HG03095 (cell line): ENCODE data around the gene AP2A2.

Experiments
- ATAC-seq: cut with Tn5 transposase; IDR thresholded peaks from one replicate; pipeline ENCODE4 v1.9.1; 2021; ENCODE audit warnings: moderate library complexity; ENCODE audit not compliant: unreplicated experiment

Gene AP2A2

GRCh38 chr11:1026641-1027482 lies 101.2 kb downstream of the AP2A2 start:
- no peak for ATAC-seq

GRCh38 chr11:1027483-1028290 lies 102.0 kb downstream of the AP2A2 start:
- ATAC-seq, result no peak

- ATAC-seq, result no peak
Observed at GRCh38 chr11:1028291-1028540, 102.5 kb downstream of the AP2A2 start.

- no peak for ATAC-seq
Observed at GRCh38 chr11:1028616-1029015, 102.9 kb downstream of the AP2A2 start.

GRCh38 chr11:1029051-1029450 lies 103.4 kb downstream of the AP2A2 start:
- no peak for ATAC-seq

- ATAC-seq, result no peak
Observed at GRCh38 chr11:1029654-1030053, 104.0 kb downstream of the AP2A2 start.

GRCh38 chr11:1030086-1030485 lies 104.4 kb downstream of the AP2A2 start:
- ATAC-seq, result no peak

GRCh38 chr11:1030556-1030955 lies 104.9 kb downstream of the AP2A2 start:
- ATAC-seq, result no peak

- no peak for ATAC-seq
Observed at GRCh38 chr11:1031121-1031899, 105.6 kb downstream of the AP2A2 start.

GRCh38 chr11:1032310-1032891 lies 106.7 kb downstream of the AP2A2 start:
- ATAC-seq, result no peak

GRCh38 chr11:1033016-1033798 lies 107.5 kb downstream of the AP2A2 start:
- ATAC-seq, result no peak

GRCh38 chr11:1034001-1034400 lies 108.3 kb downstream of the AP2A2 start:
- no peak for ATAC-seq

GRCh38 chr11:1034456-1035295 lies 109.0 kb downstream of the AP2A2 start:
- ATAC-seq, result no peak

- no peak for ATAC-seq
Observed at GRCh38 chr11:1035577-1036283, 110.1 kb downstream of the AP2A2 start.

GRCh38 chr11:1036303-1036923 lies 110.7 kb downstream of the AP2A2 start, which contains the start of gene MUC6:
Gene MUC6 (minus strand): TSS chr11:1036718. CDS start chr11:1036655, 63 bp downstream.
- ATAC-seq, result no peak

- ATAC-seq, result no peak
Observed at GRCh38 chr11:1036931-1037330, 111.3 kb downstream of the AP2A2 start.

GRCh38 chr11:1037506-1038055 lies 111.9 kb downstream of the AP2A2 start:
- ATAC-seq, result no peak

- no peak for ATAC-seq
Observed at GRCh38 chr11:1038361-1038760, 112.7 kb downstream of the AP2A2 start.
